ENCODE measurements around the gene AACS. TPM values are rescaled to one million over a fixed set of nuclear protein-coding genes. Genes with fewer than 3 reads are reported as not detected.
"Not testable (repeated sequence)": the region's sequence is repeated elsewhere in the genome, so short reads cannot be mapped to it uniquely, and the experiment has no call there.

The AACS gene
- total RNA-seq, 1 experiment from 2014 or later = 20.1 TPM

GRCh38 chr12:125110641-125111360 is 45.6 kb downstream of the AACS start:
- BruUV-seq (replicated peaks) = no TSS peak
- DNase-seq (ENCODE audit: low spot score) = no peak

DNA sequence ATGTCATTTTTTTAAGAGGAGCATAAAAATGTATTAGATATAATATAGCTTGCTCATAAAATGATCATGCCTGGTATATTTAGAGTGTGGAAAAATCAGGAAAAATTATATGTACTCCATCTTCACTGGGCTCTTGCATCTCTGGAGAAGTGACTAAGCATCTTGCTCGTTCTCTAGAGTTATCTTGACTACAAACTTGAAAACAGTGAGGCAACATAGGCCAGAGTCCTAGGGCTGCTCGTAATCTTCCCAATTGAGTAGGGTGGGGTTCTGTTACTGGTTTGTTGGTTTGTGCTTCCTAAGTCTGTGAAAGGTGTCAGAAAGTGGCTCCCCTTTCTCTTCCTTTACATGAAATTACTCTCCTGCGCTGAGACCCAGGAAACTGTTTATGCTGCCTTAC is 46.2 kb downstream of the AACS start:
- ChIA-PET POLR2A (ENCODE audit: low non-redundant PET) (interaction anchor here (0.7 kb wide), 1 partner anchor 529 kb away, joined by 5 read pairs; no protein-coding TSS in a partner anchor), CTCF (no interaction called here)
- DNase-seq (ENCODE audit: low spot score) = no peak
- TF ChIP-seq EZH2 (IDR thresholded peaks at IDR 0.05; ENCODE audit: borderline replicate concordance, low read depth, low read length, poor library complexity, severe bottlenecking) (no peak), CTCF (conservative IDR thresholded peaks at IDR 0.05; ENCODE audit: low read depth, low read length) (no peak)
- H3K36me3 ChIP-seq (ENCODE audit: insufficient read depth, low read length, poor library complexity, severe bottlenecking) = peaks cover 13% of the 10 kb centered on the region
- no peak overlapping the region for H3K27ac ChIP-seq (ENCODE audit: low read depth, low read length, poor library complexity, severe bottlenecking)
- intact Hi-C loops (cut with micrococcal nuclease; ENCODE audit: unreplicated experiment) = no loop called here
- H3K4me3 ChIP-seq (ENCODE audit: low read depth, low read length, poor library complexity, severe bottlenecking) = no peak overlapping the region
- no peaks in the 10 kb centered on the region for H3K9me3 ChIP-seq (ENCODE audit: low read depth, low read length, poor library complexity, severe bottlenecking)
- H3K27me3 ChIP-seq (replicated peaks; ENCODE audit: insufficient read depth, low read depth, low read length, poor library complexity) = no peaks in the 10 kb centered on the region
- peaks cover 8% of the 10 kb centered on the region for H3K4me1 ChIP-seq (ENCODE audit: insufficient read depth, low read length, poor library complexity, severe bottlenecking)
- BruUV-seq (replicated peaks) = no TSS peak

More at GRCh38 chr12:125110641-125111360, 45.6 kb downstream of the AACS start:
- Histone ChIP-seq H3K4me3 (ENCODE audit: low read depth, low read length, poor library complexity, severe bottlenecking) (no peak overlapping the region), H3K27ac (ENCODE audit: low read depth, low read length, poor library complexity, severe bottlenecking) (peak overlapping the region; percentile 2), H3K9me3 (ENCODE audit: low read depth, low read length, poor library complexity, severe bottlenecking) (no peaks in the 10 kb centered on the region), H3K27me3 (replicated peaks; ENCODE audit: insufficient read depth, low read depth, low read length, poor library complexity) (no peaks in the 10 kb centered on the region), H3K4me1 (ENCODE audit: insufficient read depth, low read length, poor library complexity, severe bottlenecking) (peaks cover 8% of the 10 kb centered on the region), H3K36me3 (ENCODE audit: insufficient read depth, low read length, poor library complexity, severe bottlenecking) (peaks cover 13% of the 10 kb centered on the region)
- intact Hi-C loops (cut with micrococcal nuclease; ENCODE audit: unreplicated experiment) = no loop called here
- TF ChIP-seq EZH2 (IDR thresholded peaks at IDR 0.05; ENCODE audit: borderline replicate concordance, low read depth, low read length, poor library complexity, severe bottlenecking) = no peak
- no peak for TF ChIP-seq CTCF (conservative IDR thresholded peaks at IDR 0.05; ENCODE audit: low read depth, low read length)
- CTCF ChIA-PET = no interaction called here
- POLR2A ChIA-PET (ENCODE audit: low non-redundant PET) = interaction anchor here (0.7 kb wide), 1 partner anchor 528 kb away, joined by 5 read pairs; no protein-coding TSS in a partner anchor

DNA sequence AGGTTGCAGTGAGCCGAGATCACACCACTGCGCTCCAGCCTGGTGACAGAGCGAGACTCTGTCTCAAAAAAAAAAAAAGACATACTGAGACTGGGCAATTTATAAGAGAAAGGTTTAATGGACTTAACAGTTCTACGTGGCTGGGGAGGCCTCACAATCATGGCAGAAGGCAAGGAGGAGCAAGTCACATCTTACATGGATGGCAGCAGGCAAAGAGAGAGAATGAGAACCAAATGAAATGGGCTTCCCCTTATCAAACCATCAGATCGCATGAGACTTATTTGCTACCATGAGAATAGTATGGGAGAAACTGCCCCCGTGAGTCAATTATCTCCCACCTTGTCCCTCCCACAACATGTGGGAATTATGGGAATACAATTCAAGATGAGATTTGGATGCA is 47.4 kb downstream of the AACS start:
- POLR2A ChIA-PET (ENCODE audit: low non-redundant PET) = not testable (repeated sequence)

GRCh38 chr12:125113263-125113662 is 48.0 kb downstream of the AACS start:
- Histone ChIP-seq H3K36me3 (ENCODE audit: insufficient read depth, low read length, poor library complexity, severe bottlenecking) (peaks cover 8% of the 10 kb centered on the region), H3K4me3 (ENCODE audit: low read depth, low read length, poor library complexity, severe bottlenecking) (no peak overlapping the region), H3K27me3 (replicated peaks; ENCODE audit: insufficient read depth, low read depth, low read length, poor library complexity) (no peaks in the 10 kb centered on the region), H3K9me3 (ENCODE audit: low read depth, low read length, poor library complexity, severe bottlenecking) (no peaks in the 10 kb centered on the region), H3K4me1 (ENCODE audit: insufficient read depth, low read length, poor library complexity, severe bottlenecking) (peaks cover 8% of the 10 kb centered on the region), H3K27ac (ENCODE audit: low read depth, low read length, poor library complexity, severe bottlenecking) (no peak overlapping the region)
- no TSS peak for BruUV-seq (replicated peaks)
- DNase-seq (ENCODE audit: low spot score) = no peak
- POLR2A ChIA-PET (ENCODE audit: low non-redundant PET) = no interaction called here
- CTCF ChIA-PET = no interaction called here
- intact Hi-C loops (cut with micrococcal nuclease; ENCODE audit: unreplicated experiment) = no loop called here
- TF ChIP-seq EZH2 (IDR thresholded peaks at IDR 0.05; ENCODE audit: borderline replicate concordance, low read depth, low read length, poor library complexity, severe bottlenecking) (no peak), CTCF (conservative IDR thresholded peaks at IDR 0.05; ENCODE audit: low read depth, low read length) (no peak)

More for the DNA sequence above, 47.4 kb downstream of the AACS start:
- H3K4me1 ChIP-seq (ENCODE audit: insufficient read depth, low read length, poor library complexity, severe bottlenecking); CTCF ChIA-PET; H3K27ac ChIP-seq (ENCODE audit: low read depth, low read length, poor library complexity, severe bottlenecking); H3K9me3 ChIP-seq (ENCODE audit: low read depth, low read length, poor library complexity, severe bottlenecking); H3K27me3 ChIP-seq (replicated peaks; ENCODE audit: insufficient read depth, low read depth, low read length, poor library complexity); H3K36me3 ChIP-seq (ENCODE audit: insufficient read depth, low read length, poor library complexity, severe bottlenecking); intact Hi-C loops (cut with micrococcal nuclease; ENCODE audit: unreplicated experiment); DNase-seq (ENCODE audit: low spot score); H3K4me3 ChIP-seq (ENCODE audit: low read depth, low read length, poor library complexity, severe bottlenecking); BruUV-seq (replicated peaks): not testable (repeated sequence)
